SJSA1 (cell line): ENCODE results near the gene CHRND. TPM values are rescaled to one million over a fixed set of nuclear protein-coding genes. Genes with fewer than 3 reads are reported as not detected.

Source experiments
- DNase-seq, 2 experiments: peaks; one replicate each; pipeline ENCODE4 v3.0.0-alpha.2; 2015 to 2020; ENCODE audit warnings: low spot score in 2 of 2, low read depth in 1 of 2
- H3K27ac ChIP-seq: fragments of 250-450 bp; sonication (Bioruptor Pico); 2 replicates; pipeline ENCODE4 v1.5.1; 2020; ENCODE audit warnings: mild to moderate bottlenecking, moderate library complexity
- H3K27me3 ChIP-seq: fragments of 250-450 bp; sonication (Bioruptor Pico); replicated peaks from 2 replicates; pipeline ENCODE4 v1.5.1; 2020; ENCODE audit warnings: mild to moderate bottlenecking, moderate library complexity
- H3K36me3 ChIP-seq: fragments of 250-450 bp; sonication (Bioruptor Pico); 2 replicates; pipeline ENCODE4 v1.5.1; 2020; ENCODE audit warnings: mild to moderate bottlenecking
- H3K4me1 ChIP-seq: fragments of 250-450 bp; sonication (Bioruptor Pico); replicated peaks from 2 replicates; pipeline ENCODE4 v1.6.1; 2021; ENCODE audit warnings: mild to moderate bottlenecking
- H3K4me3 ChIP-seq: fragments of 250-450 bp; sonication (Bioruptor Pico); 2 replicates; pipeline ENCODE4 v1.5.1; 2020; ENCODE audit warnings: mild to moderate bottlenecking
- H3K9me3 ChIP-seq: fragments of 250-450 bp; sonication (Bioruptor Pico); replicated peaks from 2 replicates; pipeline ENCODE4 v1.5.1; 2020; ENCODE audit warnings: mild to moderate bottlenecking
- total RNA-seq: library from RNA; depleted of rRNA; stranded (reverse); fragments of >200 nt; shearing (Covaris generic); gene quantifications from 2 replicates; pipeline ENCODE4 v1.2.3, GENCODE V29; 2014

The CHRND gene
- total RNA-seq, 1 experiment from 2014 or later = not detected

GRCh38 chr2:232492236-232492848 is 33.6 kb upstream of the CHRND start:
- Histone ChIP-seq H3K4me1 (0 out of 2 replicates have a peak, but pooled peaks cover under 1% of the 10 kb centered on the region), H3K4me3 (no peak overlapping the region), H3K27ac (no peak overlapping the region), H3K36me3 (no peaks in the 10 kb centered on the region), H3K27me3 (peaks cover 34% of the 10 kb centered on the region), H3K9me3 (no peaks in the 10 kb centered on the region)
- no peak for DNase-seq

GRCh38 chr2:232492963-232493700 is 32.8 kb upstream of the CHRND start:
- Histone ChIP-seq H3K27ac (no peak overlapping the region), H3K27me3 (peaks cover 28% of the 10 kb centered on the region), H3K4me1 (no peaks in the 10 kb centered on the region), H3K9me3 (no peaks in the 10 kb centered on the region), H3K4me3 (no peak overlapping the region), H3K36me3 (no peaks in the 10 kb centered on the region)
- no peak for DNase-seq

GRCh38 chr2:232493701-232494474 is 32.1 kb upstream of the CHRND start:
- peaks cover 20% of the 10 kb centered on the region for H3K27me3 ChIP-seq
- H3K4me3 ChIP-seq = no peak overlapping the region
- no peak for DNase-seq
- H3K27ac ChIP-seq = no peak overlapping the region
- no peaks in the 10 kb centered on the region for H3K4me1 ChIP-seq
- H3K36me3 ChIP-seq = no peaks in the 10 kb centered on the region
- no peaks in the 10 kb centered on the region for H3K9me3 ChIP-seq

GRCh38 chr2:232494542-232494941 is 31.4 kb upstream of the CHRND start:
- H3K4me1 ChIP-seq = no peaks in the 10 kb centered on the region
- no peak overlapping the region for H3K4me3 ChIP-seq
- H3K27ac ChIP-seq = no peak overlapping the region
- H3K36me3 ChIP-seq = no peaks in the 10 kb centered on the region
- peaks cover 18% of the 10 kb centered on the region for H3K27me3 ChIP-seq
- DNase-seq = no peak
- H3K9me3 ChIP-seq = no peaks in the 10 kb centered on the region

GRCh38 chr2:232495292-232495691 is 30.7 kb upstream of the CHRND start:
- no peaks in the 10 kb centered on the region for H3K9me3 ChIP-seq
- H3K27me3 ChIP-seq = peaks cover 18% of the 10 kb centered on the region
- H3K27ac ChIP-seq = no peak overlapping the region
- no peak for DNase-seq
- no peaks in the 10 kb centered on the region for H3K36me3 ChIP-seq
- no peak overlapping the region for H3K4me3 ChIP-seq
- no peaks in the 10 kb centered on the region for H3K4me1 ChIP-seq

- Histone ChIP-seq H3K36me3 (no peaks in the 10 kb centered on the region), H3K4me1 (no peaks in the 10 kb centered on the region), H3K9me3 (no peaks in the 10 kb centered on the region), H3K4me3 (no peak overlapping the region), H3K27me3 (peaks cover 22% of the 10 kb centered on the region), H3K27ac (no peak overlapping the region)
- no peak for DNase-seq
Observed at GRCh38 chr2:232496501-232497270, 29.3 kb upstream of the CHRND start.

- Histone ChIP-seq H3K27me3 (peaks cover 21% of the 10 kb centered on the region), H3K27ac (no peak overlapping the region), H3K4me3 (no peak overlapping the region)
Observed at GRCh38 chr2:232497348-232497747, 28.6 kb upstream of the CHRND start.

GRCh38 chr2:232498452-232498851 is 27.5 kb upstream of the CHRND start:
- no peak for DNase-seq
- H3K9me3 ChIP-seq = no peaks in the 10 kb centered on the region
- no peak overlapping the region for H3K27ac ChIP-seq
- no peak overlapping the region for H3K4me3 ChIP-seq
- H3K4me1 ChIP-seq = no peaks in the 10 kb centered on the region; the same call in 1 of the 2 replicates
- H3K36me3 ChIP-seq = no peaks in the 10 kb centered on the region
- peaks cover 23% of the 10 kb centered on the region for H3K27me3 ChIP-seq

More at GRCh38 chr2:232497348-232497747, 28.6 kb upstream of the CHRND start:
- H3K4me1 ChIP-seq = no peaks in the 10 kb centered on the region
- H3K9me3 ChIP-seq = no peaks in the 10 kb centered on the region
- no peaks in the 10 kb centered on the region for H3K36me3 ChIP-seq
- DNase-seq = no peak

- Histone ChIP-seq H3K27ac (no peak overlapping the region), H3K9me3 (no peaks in the 10 kb centered on the region), H3K36me3 (no peaks in the 10 kb centered on the region), H3K4me3 (no peak overlapping the region), H3K27me3 (peaks cover 42% of the 10 kb centered on the region), H3K4me1 (no peaks in the 10 kb centered on the region; the same call in 1 of the 2 replicates)
- DNase-seq = no peak
Observed at GRCh38 chr2:232501331-232501771, 24.6 kb upstream of the CHRND start.

GRCh38 chr2:232501794-232502390 is 24.1 kb upstream of the CHRND start:
- H3K27me3 ChIP-seq = peaks cover 46% of the 10 kb centered on the region
- H3K27ac ChIP-seq = no peak overlapping the region
- H3K4me1 ChIP-seq = no peaks in the 10 kb centered on the region; the same call in 1 of the 2 replicates
- no peak overlapping the region for H3K4me3 ChIP-seq
- no peaks in the 10 kb centered on the region for H3K9me3 ChIP-seq
- H3K36me3 ChIP-seq = no peaks in the 10 kb centered on the region
- no peak for DNase-seq

- no peaks in the 10 kb centered on the region; the same call in 1 of the 2 replicates for H3K4me1 ChIP-seq
- no peak for DNase-seq
- peaks cover 51% of the 10 kb centered on the region for H3K27me3 ChIP-seq
- H3K27ac ChIP-seq = no peak overlapping the region
- H3K4me3 ChIP-seq = no peak overlapping the region
- H3K9me3 ChIP-seq = no peaks in the 10 kb centered on the region
- H3K36me3 ChIP-seq = no peaks in the 10 kb centered on the region
Observed at GRCh38 chr2:232502511-232502910, 23.4 kb upstream of the CHRND start.

GRCh38 chr2:232502911-232503808 is 22.8 kb upstream of the CHRND start:
- Histone ChIP-seq H3K4me3 (no peak overlapping the region), H3K27ac (no peak overlapping the region), H3K4me1 (no peaks in the 10 kb centered on the region; the same call in 1 of the 2 replicates), H3K27me3 (peaks cover 54% of the 10 kb centered on the region), H3K9me3 (no peaks in the 10 kb centered on the region), H3K36me3 (no peaks in the 10 kb centered on the region)
- no peak for DNase-seq
